ENCODE results near the gene EFNA2.

GRCh38 chr19:1294688-1295087, 9.0 kb downstream of the EFNA2 start:
- TF ChIP-seq CTCF (IDR thresholded peaks at IDR 0.05) = no peak
- TF ChIP-seq POLR2A (IDR thresholded peaks at IDR 0.05; ENCODE audit: low read depth) = no peak
